ENCODE data around the gene FBLN2. TPM values are rescaled to one million over a fixed set of nuclear protein-coding genes. Genes with fewer than 3 reads are reported as not detected.

Gene FBLN2
- polyA plus RNA-seq, 1 experiment, result 248 TPM

DNA sequence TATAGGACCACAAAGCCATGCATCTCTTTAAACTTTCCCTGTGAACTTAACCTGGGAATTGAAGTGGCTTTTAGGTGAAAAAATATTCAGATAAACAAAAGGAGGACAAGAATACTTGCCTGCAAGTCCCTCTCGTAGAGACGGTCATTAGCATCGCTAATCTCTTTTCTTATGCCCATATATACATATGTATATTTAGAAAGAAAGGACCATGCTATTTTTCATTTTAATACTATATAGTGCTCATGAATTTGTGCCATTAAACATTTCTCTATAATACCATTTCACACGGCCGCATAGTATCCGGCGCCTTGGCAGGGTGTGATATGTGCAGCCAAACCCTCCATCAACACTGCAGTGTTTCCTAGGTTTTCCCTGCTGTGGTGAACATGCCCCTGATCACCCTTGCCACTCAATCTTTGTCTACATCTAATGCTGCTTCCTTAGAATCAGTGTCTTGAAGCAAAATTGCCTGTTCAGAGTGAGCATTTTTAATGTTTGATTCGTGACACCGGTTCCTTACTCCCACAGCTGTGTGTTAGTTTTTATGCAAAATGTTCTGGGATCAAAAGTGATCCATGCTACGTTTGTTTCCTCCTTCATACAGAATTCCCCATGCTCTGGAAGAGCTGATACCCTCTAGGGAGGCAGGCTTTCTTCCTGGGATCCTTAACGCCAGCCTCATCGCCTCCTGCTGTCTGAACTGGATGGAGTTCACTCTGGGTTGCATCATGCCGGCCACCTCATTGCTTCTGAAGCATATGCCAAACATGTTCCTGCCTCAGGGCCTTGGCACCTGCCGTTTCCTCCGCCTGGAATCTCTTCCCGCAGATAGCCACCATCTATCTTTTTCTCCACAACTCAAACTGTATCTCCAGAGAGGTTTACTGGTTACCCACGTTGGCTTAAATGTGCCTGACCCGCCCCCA lies 118.1 kb downstream of the FBLN2 start:
- Histone ChIP-seq H3K4me3 (ENCODE audit: low read depth, low read length) (no peak overlapping the region), H3K27me3 (ENCODE audit: control insufficient read depth, insufficient read depth, low read length) (peaks cover 1% of the 10 kb centered on the region), H3K36me3 (ENCODE audit: control insufficient read depth, insufficient read depth, low read length) (no peaks in the 10 kb centered on the region)
- POLR2A ChIA-PET, result no interaction called here
- CTCF ChIA-PET, result interaction anchor here (1.7 to 2.6 kb wide), 2 partner anchors 9 to 12 kb away, joined by 7 to 10 read pairs; no protein-coding TSS in a partner anchor
- TF ChIP-seq, protein P1, sequence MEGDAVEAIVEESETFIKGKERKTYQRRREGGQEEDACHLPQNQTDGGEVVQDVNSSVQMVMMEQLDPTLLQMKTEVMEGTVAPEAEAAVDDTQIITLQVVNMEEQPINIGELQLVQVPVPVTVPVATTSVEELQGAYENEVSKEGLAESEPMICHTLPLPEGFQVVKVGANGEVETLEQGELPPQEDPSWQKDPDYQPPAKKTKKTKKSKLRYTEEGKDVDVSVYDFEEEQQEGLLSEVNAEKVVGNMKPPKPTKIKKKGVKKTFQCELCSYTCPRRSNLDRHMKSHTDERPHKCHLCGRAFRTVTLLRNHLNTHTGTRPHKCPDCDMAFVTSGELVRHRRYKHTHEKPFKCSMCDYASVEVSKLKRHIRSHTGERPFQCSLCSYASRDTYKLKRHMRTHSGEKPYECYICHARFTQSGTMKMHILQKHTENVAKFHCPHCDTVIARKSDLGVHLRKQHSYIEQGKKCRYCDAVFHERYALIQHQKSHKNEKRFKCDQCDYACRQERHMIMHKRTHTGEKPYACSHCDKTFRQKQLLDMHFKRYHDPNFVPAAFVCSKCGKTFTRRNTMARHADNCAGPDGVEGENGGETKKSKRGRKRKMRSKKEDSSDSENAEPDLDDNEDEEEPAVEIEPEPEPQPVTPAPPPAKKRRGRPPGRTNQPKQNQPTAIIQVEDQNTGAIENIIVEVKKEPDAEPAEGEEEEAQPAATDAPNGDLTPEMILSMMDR (IDR thresholded peaks at IDR 0.05; ENCODE audit: insufficient read depth, low read depth, low read length), result no peak
- DNase-seq (ENCODE audit: low read depth), result no peak

DNA sequence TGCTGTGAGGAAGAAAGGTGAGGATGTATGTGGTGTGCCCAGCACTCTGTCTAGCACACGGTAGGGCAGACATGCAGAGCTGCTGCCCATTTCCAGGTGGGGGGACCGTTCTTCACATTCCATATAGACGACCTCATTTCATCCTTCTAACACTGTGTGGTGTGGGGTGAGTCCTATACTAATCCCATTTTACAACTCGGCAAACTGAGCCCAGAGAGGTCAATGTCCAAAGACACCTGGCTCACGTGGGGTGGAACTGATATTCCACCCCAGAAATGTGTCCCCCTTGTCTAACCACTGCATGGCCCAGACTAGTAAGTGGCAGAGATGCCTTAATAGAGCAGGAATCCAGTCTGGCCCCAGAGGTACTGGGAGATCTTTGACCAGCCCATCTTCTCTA lies 119.2 kb downstream of the FBLN2 start:
- CTCF ChIA-PET, result interaction anchor here (2.6 kb wide), 1 partner anchor 10 kb away, joined by 10 read pairs; no protein-coding TSS in a partner anchor
- POLR2A ChIA-PET, result no interaction called here
- Histone ChIP-seq H3K27me3 (ENCODE audit: control insufficient read depth, insufficient read depth, low read length) (peaks cover under 1% of the 10 kb centered on the region), H3K4me3 (ENCODE audit: low read depth, low read length) (no peak overlapping the region), H3K36me3 (ENCODE audit: control insufficient read depth, insufficient read depth, low read length) (no peaks in the 10 kb centered on the region)
- DNase-seq (ENCODE audit: low read depth), result no peak
- TF ChIP-seq, protein P1 (IDR thresholded peaks at IDR 0.05; ENCODE audit: insufficient read depth, low read depth, low read length), result no peak

DNA sequence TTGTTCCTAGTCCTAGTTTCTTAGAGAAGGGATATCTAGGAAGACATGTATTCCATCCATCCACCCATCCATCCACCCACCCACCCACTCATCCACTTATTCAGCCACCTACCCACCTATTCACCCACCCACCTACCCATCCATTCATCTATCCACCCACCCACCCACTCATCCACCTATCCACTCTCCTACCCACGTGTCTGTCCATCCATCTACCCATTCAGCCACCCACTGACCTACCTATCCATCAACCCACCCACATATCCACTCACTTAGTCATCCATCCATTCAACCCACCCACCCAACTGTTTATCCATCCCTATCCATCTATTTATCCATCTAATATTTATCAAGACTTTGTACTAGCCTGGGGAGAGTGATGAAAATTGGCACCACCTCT lies 120.5 kb downstream of the FBLN2 start:
- ChIA-PET POLR2A (no interaction called here), CTCF (interaction anchor here (1.3 to 5.2 kb wide), 2 partner anchors 12 to 22 kb away, joined by 3 to 40 read pairs; no protein-coding TSS in a partner anchor)
- no peaks in the 10 kb centered on the region for H3K36me3 ChIP-seq (ENCODE audit: control insufficient read depth, insufficient read depth, low read length)
- TF ChIP-seq, protein P1 (IDR thresholded peaks at IDR 0.05; ENCODE audit: insufficient read depth, low read depth, low read length), result no peak
- H3K27me3 ChIP-seq (ENCODE audit: control insufficient read depth, insufficient read depth, low read length), result no peaks in the 10 kb centered on the region; the same call in none of the 2 replicates
- no peak for DNase-seq (ENCODE audit: low read depth)
- no peak overlapping the region for H3K4me3 ChIP-seq (ENCODE audit: low read depth, low read length)

DNA sequence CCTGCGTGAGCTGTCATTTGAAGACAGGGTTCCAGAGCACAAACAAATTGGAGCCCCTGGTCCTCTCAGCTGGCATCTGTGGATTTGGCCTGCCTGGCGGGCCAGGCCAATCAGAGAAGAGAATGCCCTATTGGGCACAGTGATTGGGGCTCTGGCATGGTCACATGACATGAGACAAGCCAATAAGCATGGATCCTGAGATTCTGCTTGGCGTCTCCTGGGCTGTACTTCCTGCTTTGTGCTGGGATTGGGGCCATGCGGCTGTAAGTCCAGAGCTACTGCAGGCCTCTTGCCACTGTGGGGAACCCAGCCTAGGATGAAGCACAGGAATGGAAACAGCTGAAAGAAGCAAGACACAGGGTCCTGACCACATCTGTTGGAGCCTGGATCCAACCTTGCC lies 121.4 kb downstream of the FBLN2 start:
- DNase-seq (ENCODE audit: low read depth), result no peak
- CTCF ChIA-PET, result interaction anchor here (1.2 to 5.2 kb wide), 3 partner anchors 13 to 214 kb away, joined by 3 to 40 read pairs (median 3); no protein-coding TSS in a partner anchor
- Histone ChIP-seq H3K4me3 (ENCODE audit: low read depth, low read length) (no peak overlapping the region), H3K36me3 (ENCODE audit: control insufficient read depth, insufficient read depth, low read length) (no peaks in the 10 kb centered on the region), H3K27me3 (ENCODE audit: control insufficient read depth, insufficient read depth, low read length) (no peaks in the 10 kb centered on the region; the same call in none of the 2 replicates)
- POLR2A ChIA-PET, result no interaction called here
- TF ChIP-seq, protein P1 (IDR thresholded peaks at IDR 0.05; ENCODE audit: insufficient read depth, low read depth, low read length), result no peak

DNA sequence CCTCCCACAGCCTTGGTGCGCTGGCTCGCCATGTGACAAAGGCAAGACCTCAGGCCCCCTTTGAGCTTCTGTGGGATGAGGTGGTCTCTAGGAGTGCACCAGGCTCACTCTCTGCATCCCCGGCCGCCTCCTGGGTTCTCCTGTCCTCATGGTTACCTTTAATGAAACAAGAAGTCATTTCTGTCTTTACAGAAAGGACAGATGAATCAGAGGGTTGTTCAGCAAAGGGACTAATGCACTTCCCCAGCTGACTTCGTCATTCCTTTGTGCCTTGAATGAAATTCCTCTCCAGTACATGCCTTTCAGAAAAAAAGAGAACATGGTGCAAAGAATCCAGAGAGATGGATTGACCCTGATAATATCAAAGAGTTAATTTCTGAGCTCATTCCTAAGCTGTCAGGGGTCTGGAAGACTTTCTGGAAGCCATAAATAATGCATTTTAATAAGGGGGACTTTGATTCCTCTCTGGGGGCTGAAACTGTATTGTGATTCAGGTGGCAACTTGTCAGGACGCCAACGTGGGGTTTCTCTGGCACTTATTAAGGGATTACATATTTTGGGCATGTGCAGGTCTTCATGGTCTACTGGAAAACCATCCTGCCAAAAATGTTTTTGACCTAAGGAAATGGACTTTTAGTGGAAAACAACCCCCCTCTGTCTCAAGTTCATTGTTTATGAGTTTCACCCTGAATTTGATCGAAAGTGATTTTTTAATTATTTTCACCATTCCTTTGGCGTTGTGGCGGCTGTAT lies 122.7 kb downstream of the FBLN2 start:
- POLR2A ChIA-PET, result no interaction called here
- CTCF ChIA-PET, result interaction anchor here (0.6 to 5.2 kb wide), 3 partner anchors 15 to 513 kb away, joined by 3 to 40 read pairs (median 3); no protein-coding TSS in a partner anchor
- H3K36me3 ChIP-seq (ENCODE audit: control insufficient read depth, insufficient read depth, low read length), result no peaks in the 10 kb centered on the region
- TF ChIP-seq, protein P1 (IDR thresholded peaks at IDR 0.05; ENCODE audit: insufficient read depth, low read depth, low read length), result no peak
- no peak for DNase-seq (ENCODE audit: low read depth)
- no peaks in the 10 kb centered on the region; the same call in none of the 2 replicates for H3K27me3 ChIP-seq (ENCODE audit: control insufficient read depth, insufficient read depth, low read length)
- no peak overlapping the region for H3K4me3 ChIP-seq (ENCODE audit: low read depth, low read length)
